ENCODE results near the gene BEAN1. TPM values are rescaled to one million over a fixed set of nuclear protein-coding genes. Genes with fewer than 3 reads are reported as not detected.

The BEAN1 gene
- total RNA-seq, 1 donor, result under 0.01 TPM

DNA sequence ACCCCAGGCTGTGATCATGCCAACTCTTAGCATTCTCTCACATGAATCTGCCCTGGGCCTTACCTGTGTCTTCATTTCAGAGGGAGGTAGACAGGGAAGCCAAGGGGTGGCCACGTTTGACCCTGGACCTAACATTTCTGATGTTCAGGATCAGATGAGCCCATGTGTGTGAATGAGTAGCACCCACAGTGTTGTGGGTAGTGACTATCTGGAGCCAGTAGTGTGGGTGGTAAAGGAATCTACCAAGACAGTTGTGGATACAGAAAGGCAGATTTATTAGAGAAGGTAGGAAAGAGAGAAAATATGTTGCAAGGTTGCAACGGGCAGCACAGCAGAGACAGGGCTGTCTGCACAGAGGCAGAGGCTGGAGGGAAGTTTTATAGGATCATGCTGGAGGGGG is 62.3 kb downstream of the BEAN1 start:
- no peak for DNase-seq (ENCODE audit: low read depth)
- no peak overlapping the region for H3K4me3 ChIP-seq (ENCODE audit: low read depth, low read length)
- TF ChIP-seq, protein P1, sequence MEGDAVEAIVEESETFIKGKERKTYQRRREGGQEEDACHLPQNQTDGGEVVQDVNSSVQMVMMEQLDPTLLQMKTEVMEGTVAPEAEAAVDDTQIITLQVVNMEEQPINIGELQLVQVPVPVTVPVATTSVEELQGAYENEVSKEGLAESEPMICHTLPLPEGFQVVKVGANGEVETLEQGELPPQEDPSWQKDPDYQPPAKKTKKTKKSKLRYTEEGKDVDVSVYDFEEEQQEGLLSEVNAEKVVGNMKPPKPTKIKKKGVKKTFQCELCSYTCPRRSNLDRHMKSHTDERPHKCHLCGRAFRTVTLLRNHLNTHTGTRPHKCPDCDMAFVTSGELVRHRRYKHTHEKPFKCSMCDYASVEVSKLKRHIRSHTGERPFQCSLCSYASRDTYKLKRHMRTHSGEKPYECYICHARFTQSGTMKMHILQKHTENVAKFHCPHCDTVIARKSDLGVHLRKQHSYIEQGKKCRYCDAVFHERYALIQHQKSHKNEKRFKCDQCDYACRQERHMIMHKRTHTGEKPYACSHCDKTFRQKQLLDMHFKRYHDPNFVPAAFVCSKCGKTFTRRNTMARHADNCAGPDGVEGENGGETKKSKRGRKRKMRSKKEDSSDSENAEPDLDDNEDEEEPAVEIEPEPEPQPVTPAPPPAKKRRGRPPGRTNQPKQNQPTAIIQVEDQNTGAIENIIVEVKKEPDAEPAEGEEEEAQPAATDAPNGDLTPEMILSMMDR (IDR thresholded peaks at IDR 0.05; ENCODE audit: insufficient read depth, low read depth, low read length), result no peak

DNA sequence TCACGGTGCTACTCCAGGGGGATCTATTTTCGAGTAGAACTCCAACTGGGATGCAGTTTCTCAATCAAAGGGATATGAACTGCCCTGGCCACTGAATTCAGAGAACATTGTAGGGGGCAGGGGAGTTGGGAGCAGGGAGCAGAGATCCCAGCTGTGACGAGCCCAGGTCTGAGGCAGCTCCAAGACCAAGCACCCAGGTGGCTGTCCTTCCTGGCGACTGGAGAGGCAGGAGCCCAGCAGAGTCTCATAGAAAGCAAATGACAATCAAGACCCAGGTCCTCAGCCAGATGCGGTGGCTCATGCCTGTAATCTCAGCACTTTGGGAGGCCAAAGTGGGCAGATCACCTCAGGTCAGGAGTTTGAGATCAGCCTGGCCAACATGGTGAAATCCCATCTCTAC is 62.7 kb downstream of the BEAN1 start:
- no peak overlapping the region for H3K4me3 ChIP-seq (ENCODE audit: low read depth, low read length)
- no peak for DNase-seq (ENCODE audit: low read depth)
- TF ChIP-seq, protein P1 (IDR thresholded peaks at IDR 0.05; ENCODE audit: insufficient read depth, low read depth, low read length), result no peak

DNA sequence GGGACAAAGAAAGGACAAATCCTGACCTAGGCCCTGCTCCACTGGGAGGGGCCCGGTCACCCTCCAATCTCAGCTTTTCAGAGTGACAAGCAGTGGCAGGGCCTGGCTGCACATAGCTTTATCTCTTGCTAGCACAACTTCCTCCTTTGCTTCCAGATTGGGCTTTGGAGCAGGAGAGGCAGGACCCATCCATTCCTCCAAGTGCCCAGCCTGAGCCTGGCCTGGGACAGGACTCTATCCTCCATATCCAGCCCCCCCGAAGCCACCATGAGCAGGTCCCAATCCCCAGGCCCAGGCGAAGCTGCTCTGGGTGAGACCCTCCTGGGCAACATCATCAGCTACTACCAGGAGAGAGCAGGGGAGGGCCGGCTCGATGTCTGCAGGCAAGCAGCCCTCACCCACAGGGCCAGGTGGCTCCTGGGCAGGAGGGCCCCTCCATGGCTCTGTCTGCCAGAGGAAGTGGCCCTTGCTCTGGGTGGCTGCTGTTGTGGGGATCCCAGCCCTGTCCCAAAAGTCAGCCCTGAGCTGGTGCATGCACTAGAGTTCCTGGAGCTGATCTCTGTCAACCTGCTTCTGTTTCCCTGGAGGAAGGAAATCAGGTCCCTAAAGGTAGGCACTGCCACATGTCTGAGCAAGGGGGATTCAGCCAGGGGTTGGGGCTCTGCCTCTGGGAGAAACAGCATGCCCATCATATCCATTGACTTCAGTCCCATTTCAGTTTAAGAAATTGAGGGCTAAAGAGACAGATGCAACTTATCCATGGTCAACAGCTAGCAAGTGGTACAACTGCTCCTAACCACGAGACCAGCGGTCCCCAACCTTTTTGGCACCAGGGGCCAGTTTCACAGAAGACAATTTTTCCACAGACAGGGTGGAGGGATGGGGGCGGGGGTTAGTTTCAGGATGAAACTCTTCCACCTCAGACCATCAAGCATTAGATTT is 64.0 kb downstream of the BEAN1 start:
- DNase-seq (ENCODE audit: low read depth), result no peak
- TF ChIP-seq, protein P1 (IDR thresholded peaks at IDR 0.05; ENCODE audit: insufficient read depth, low read depth, low read length), result no peak
- no peak overlapping the region for H3K4me3 ChIP-seq (ENCODE audit: low read depth, low read length)

DNA sequence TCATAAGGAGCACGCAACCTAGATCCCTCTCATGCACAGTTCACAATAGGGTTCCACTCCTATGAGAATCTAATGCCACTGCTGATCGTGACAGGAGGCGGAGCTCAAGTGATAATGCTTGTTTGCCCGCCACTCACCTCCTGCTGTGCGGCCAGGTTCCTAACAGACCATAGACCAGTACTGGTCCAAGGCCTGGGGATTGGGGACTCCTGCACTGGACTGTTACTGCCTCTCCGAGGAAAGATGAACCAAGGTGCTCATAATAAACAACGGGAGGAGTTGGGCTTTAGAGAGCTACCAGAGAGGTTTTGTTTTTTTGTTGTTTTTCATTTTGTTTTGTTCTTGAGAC is 64.6 kb downstream of the BEAN1 start:
- DNase-seq (ENCODE audit: low read depth), result no peak
- TF ChIP-seq, protein P1 (IDR thresholded peaks at IDR 0.05; ENCODE audit: insufficient read depth, low read depth, low read length), result no peak
- H3K4me3 ChIP-seq (ENCODE audit: low read depth, low read length), result no peak overlapping the region

DNA sequence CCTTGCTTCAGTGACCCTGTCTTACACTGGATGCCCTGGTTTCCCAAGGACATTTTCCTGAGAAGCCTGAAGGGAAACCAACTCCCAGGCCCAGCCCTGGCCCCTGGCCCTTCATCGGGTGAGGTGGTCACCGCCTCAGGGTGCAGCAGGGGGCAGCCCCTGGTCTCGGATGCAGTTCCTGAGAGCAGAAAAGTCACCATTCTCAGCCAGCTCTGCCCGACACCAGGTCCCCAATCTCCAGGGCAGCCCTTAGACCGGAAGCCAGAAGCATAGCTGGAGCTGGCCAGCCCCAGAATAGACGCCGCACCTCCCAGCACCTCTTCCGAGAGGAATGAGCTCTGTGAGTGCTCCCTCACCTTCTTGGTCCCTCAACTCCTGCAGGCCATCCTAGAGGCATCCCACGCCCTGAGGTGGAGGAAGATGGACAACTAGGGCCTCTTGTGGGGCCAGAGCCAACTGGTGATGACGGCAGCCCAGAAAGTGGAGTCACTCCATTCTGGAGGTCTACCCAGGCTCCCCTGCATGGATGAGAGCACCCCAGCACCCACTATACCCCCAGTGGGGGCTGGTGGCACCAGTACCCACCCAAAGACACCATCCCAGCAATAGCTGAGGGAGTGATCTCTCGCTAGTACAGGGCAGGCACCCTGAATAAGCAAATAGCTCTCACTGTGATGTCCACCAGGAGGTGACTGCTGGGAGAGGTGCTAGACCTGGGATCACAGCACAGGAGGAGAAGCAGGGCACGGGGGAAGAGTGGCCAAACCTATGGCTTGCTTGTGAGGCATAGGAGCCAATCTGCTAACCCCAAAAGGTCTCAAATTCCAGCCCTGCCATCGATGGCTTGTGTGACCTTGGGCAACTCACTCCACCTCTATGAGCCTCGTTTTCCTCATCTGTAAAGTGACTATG is 66.7 kb downstream of the BEAN1 start:
- TF ChIP-seq, protein P1 (IDR thresholded peaks at IDR 0.05; ENCODE audit: insufficient read depth, low read depth, low read length), result no peak
- no peak for DNase-seq (ENCODE audit: low read depth)
- no peak overlapping the region for H3K4me3 ChIP-seq (ENCODE audit: low read depth, low read length)

DNA sequence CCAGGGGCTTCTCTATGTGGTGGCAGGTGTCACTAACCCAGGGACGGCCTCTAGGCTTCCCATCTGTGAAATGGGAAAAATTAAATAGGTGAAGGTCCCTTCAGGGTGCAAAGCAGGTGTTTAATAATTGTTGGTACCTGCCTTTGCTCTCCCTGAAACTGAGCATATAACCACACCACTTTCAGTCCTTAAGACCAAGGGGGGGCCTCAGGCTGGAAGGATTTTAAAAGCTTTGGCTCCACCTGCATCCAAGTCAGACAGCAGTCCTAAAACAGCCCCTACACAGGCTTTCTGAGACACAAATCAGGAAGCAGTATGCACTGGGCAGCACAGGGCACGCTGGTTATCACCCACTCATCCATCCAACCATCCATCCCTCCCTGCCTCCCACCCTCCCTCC is 67.8 kb downstream of the BEAN1 start:
- TF ChIP-seq, protein P1 (IDR thresholded peaks at IDR 0.05; ENCODE audit: insufficient read depth, low read depth, low read length), result no peak
- no peak for DNase-seq (ENCODE audit: low read depth)
- no peak overlapping the region for H3K4me3 ChIP-seq (ENCODE audit: low read depth, low read length)

All from fibroblast of villous mesenchyme (primary cell).